HuH-7 (cell line): ENCODE measurements around the gene SMAP1.

Experiments used
- DNase-seq: peaks from one replicate; pipeline ENCODE4 v3.0.0; 2011; ENCODE audit warnings: low spot score

Gene SMAP1

DNA sequence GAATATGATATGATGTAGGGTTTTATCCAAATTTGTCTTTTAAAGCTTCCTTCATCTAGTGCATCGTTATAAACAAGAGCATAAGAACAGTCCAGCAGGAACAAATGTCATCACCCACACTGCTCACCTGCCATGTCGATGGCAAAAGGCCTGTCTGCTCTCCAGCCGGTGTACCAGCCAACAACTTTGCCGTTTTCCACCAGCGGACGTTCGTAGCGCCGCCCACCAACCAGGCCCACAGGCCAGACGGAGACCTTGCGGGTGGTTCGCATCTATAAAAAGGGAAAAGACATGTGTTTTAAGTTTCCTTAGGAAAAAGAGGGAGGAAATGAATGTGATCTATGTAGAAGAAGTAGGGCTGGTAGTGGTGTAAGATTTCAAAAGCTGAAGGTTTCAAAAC is 226.3 kb downstream of the SMAP1 start:
- no peak for DNase-seq

DNA sequence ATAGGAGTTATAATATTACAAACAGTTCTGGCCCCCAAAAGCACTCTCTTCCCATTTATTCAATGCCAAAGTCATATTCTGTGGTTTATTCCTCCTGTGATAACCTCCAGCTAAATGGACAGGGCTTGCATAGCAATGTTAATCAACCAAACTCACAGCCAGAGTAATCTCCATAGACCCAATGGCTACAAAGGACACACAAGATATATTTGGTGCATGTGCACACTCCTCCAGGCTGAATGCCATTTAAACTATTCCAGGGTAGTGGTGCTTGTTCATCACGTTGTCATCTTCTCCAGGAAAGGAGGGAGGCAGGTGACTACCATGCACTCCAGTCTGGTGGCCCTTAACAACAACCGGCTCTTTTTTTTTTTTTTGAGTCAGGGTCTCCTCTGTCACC is 232.4 kb downstream of the SMAP1 start:
- DNase-seq = no peak

DNA sequence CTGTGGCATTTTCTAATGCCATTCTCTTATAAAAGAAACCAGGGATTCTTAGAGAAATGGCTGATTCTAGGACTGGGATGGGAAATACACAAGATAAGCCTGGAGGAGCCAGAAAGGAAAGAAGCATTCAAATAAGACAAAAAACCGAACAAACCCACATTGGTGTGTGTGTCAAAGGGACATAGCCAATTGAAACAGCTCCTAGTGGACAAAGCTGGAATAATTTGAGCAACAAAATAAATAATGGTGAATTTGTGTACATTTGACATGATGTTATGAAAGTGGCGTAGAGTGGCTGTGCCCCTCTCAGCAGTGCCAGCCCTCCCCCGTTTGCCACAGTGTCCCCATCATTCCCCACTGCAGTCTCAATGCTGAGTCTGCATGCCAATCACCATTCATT is 233.6 kb downstream of the SMAP1 start:
- no peak for DNase-seq

DNA sequence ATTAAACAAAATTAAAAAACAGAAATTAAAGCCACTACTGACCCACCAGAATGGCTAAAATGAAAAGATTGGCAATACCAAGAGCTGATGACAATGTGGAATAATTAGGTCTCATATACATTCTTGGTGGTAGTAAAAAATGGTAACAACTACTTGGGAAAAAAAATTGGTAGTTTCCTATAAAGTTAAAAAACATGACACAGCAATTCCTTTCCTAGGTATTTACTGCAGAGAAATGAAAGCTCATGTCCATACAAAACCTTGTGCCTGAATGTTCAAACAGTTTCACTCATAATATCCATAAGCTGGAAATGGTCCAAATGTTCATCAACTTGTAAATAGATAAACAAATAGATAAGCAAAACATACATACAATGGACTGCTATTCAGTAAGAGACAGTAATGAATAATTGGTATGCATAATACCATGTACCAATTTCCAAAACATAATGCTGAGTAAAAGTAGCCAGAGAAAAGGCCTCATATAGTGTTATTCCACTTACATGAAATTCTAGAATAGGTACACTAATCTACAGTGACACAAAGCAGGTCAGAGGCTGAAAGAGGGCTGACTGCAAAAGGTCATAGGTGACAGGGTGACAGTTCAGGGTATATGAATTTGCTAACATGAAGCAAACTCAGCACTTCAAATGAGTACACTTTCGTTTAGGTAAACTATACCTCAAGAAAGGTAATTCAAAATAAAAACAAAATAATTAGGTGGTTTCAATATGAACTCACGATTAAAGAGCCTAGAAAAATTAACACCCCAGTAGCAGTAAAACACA is 236.2 kb downstream of the SMAP1 start:
- no peak for DNase-seq

DNA sequence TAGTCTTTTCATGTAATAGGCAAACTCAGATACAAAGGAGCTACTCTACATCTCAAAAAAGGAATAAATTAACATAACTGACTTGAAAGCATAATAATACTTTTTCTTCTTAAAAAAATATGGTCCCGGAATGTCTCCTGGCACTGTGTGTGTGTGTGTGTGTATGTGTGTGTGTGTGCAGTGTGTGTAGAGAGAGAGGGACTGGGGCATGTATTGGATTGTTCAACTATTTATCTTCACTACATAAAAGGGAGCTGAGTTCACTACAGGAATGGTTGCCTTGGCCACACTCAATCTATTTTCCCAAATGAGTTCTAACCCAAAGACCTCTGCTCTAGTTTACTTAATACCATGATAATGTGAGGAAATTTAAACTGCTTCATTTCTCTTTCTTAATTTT is 238.1 kb downstream of the SMAP1 start:
- no peak for DNase-seq
